Neuronal stem cell (in vitro differentiated cells): Measurements from ENCODE around the gene SYPL2.

Source experiments
- DNase-seq: peaks from one replicate; pipeline ENCODE4 v3.0.0-alpha.2; 2013; ENCODE audit warnings: low spot score
- H2AFZ ChIP-seq: one replicate; pipeline ENCODE4 v1.6.1; 2013; ENCODE audit warnings: mild to moderate bottlenecking, low read length, inconsistent platforms
- H2AK5ac ChIP-seq: 2 replicates; pipeline ENCODE4 v1.6.1; 2013; ENCODE audit warnings: low read depth, mild to moderate bottlenecking, inconsistent platforms, low read length, moderate library complexity, mixed read lengths
- H2BK120ac ChIP-seq: 2 replicates; pipeline ENCODE4 v1.6.1; 2013; ENCODE audit warnings: low read depth, mild to moderate bottlenecking, inconsistent platforms, low read length, moderate library complexity, mixed read lengths
- H2BK12ac ChIP-seq: one replicate; pipeline ENCODE4 v1.6.1; 2013; ENCODE audit warnings: low read length, inconsistent platforms
- H2BK15ac ChIP-seq: 2 replicates; pipeline ENCODE4 v1.6.1; 2013; ENCODE audit warnings: mild to moderate bottlenecking, low read length, inconsistent platforms, mixed read lengths
- H2BK5ac ChIP-seq: one replicate; pipeline ENCODE4 v1.6.1; 2013; ENCODE audit warnings: inconsistent platforms, mild to moderate bottlenecking, low read length, moderate library complexity
- H3K14ac ChIP-seq: one replicate; pipeline ENCODE4 v1.6.1; 2013; ENCODE audit warnings: low read length, inconsistent platforms
- H3K18ac ChIP-seq: 2 replicates; pipeline ENCODE4 v1.6.1; 2013; ENCODE audit warnings: low read length, inconsistent platforms
- H3K23ac ChIP-seq: 2 replicates; pipeline ENCODE4 v1.6.1; 2013; ENCODE audit warnings: low read depth, mild to moderate bottlenecking, mixed read lengths, low read length, inconsistent platforms; ENCODE audit not compliant: poor library complexity
- H3K27ac ChIP-seq: replicated peaks from 3 replicates; pipeline ENCODE4 v1.5.1; 2013; ENCODE audit warnings: low read length, inconsistent platforms
- H3K27me3 ChIP-seq, 3 experiments: 2 replicates each; pipeline ENCODE4 v1.6.1; 2013; ENCODE audit warnings: low read length in 3 of 3, mild to moderate bottlenecking in 2 of 3, inconsistent platforms in 1 of 3, low read depth in 1 of 3, mixed read lengths in 1 of 3, moderate library complexity in 1 of 3; ENCODE audit not compliant: control insufficient read depth in 3 of 3, insufficient read depth in 3 of 3
- H3K36me3 ChIP-seq, 2 donors: replicated peaks in 1 of 2; 2 replicates each; pipeline ENCODE4 v1.6.1; 2013; ENCODE audit warnings: low read length in 2 of 2; ENCODE audit not compliant: control insufficient read depth in 2 of 2, insufficient read depth in 2 of 2
- H3K4ac ChIP-seq: 2 replicates; pipeline ENCODE4 v1.6.1; 2013; ENCODE audit warnings: inconsistent platforms, mild to moderate bottlenecking, low read length, moderate library complexity
- H3K4me1 ChIP-seq, 2 donors: 1 replicate in 1 of 2; 2 replicates in 1 of 2; pipeline ENCODE4 v1.6.1; 2013; ENCODE audit warnings: low read length in 2 of 2, low read depth in 1 of 2; ENCODE audit not compliant: control insufficient read depth in 2 of 2, insufficient read depth in 1 of 2
- H3K4me2 ChIP-seq: one replicate; pipeline ENCODE4 v1.6.1; 2013; ENCODE audit warnings: mild to moderate bottlenecking, low read length, inconsistent platforms; ENCODE audit not compliant: insufficient read depth, poor library complexity, severe bottlenecking
- H3K4me3 ChIP-seq, 2 donors: 2 replicates each; pipeline ENCODE4 v1.5.1; 2013; ENCODE audit warnings: low read length in 2 of 2, mild to moderate bottlenecking in 2 of 2, inconsistent platforms in 1 of 2, moderate library complexity in 1 of 2
- H3K79me1 ChIP-seq: one replicate; pipeline ENCODE4 v1.6.1; 2013; ENCODE audit warnings: low read depth, mild to moderate bottlenecking, inconsistent platforms, low read length, moderate library complexity
- H3K9ac ChIP-seq: one replicate; pipeline ENCODE4 v1.6.1; 2013; ENCODE audit warnings: mild to moderate bottlenecking, low read depth, low read length, inconsistent platforms; ENCODE audit not compliant: poor library complexity
- H3K9me3 ChIP-seq, 2 donors: replicated peaks in 1 of 2; 2 replicates each; pipeline versions ENCODE3 to v1.6.1; 2013; ENCODE audit warnings: low read length in 2 of 2, mild to moderate bottlenecking in 2 of 2, inconsistent platforms in 1 of 2, low read depth in 1 of 2, mixed read lengths in 1 of 2, moderate library complexity in 1 of 2; ENCODE audit not compliant: control insufficient read depth in 2 of 2, insufficient read depth in 1 of 2
- H4K8ac ChIP-seq: one replicate; pipeline ENCODE4 v1.6.1; 2013; ENCODE audit warnings: low read depth, mild to moderate bottlenecking, inconsistent platforms, low read length, moderate library complexity
- H4K91ac ChIP-seq: one replicate; pipeline ENCODE4 v1.6.1; 2013; ENCODE audit warnings: low read length, low read depth, mild to moderate bottlenecking, inconsistent platforms; ENCODE audit not compliant: poor library complexity
- WGBS, 2 donors: extraction: QIAGEN DNeasy Blood & Tissue Kit; methylation state at CpG; one replicate each; pipeline ENCODE4 v1.1.7; 2013; ENCODE audit warnings: missing lambda C conversion rate in 2 of 2, mixed read lengths in 1 of 2; ENCODE audit not compliant: insufficient read length in 2 of 2, insufficient replicate concordance in 1 of 2; ENCODE audit errors: extremely low coverage in 2 of 2; 5-methylcytosine and 5-hydroxymethylcytosine counted together

Gene SYPL2

GRCh38 chr1:109457819-109458218, 8.5 kb upstream of the SYPL2 start:
- H2AK5ac ChIP-seq: no peak overlapping the region
- no peak for DNase-seq
- H3K14ac ChIP-seq: no peak overlapping the region
- H2BK15ac ChIP-seq: no peak overlapping the region
- no peak overlapping the region for H3K23ac ChIP-seq
- H3K4me2 ChIP-seq: no peak overlapping the region
- no peak overlapping the region for H3K9ac ChIP-seq
- H3K27ac ChIP-seq: no peak overlapping the region
- no peak overlapping the region for H2BK120ac ChIP-seq
- H3K36me3 ChIP-seq: no peaks in the 10 kb centered on the region
- no peak overlapping the region for H3K18ac ChIP-seq
- no peak overlapping the region for H2BK5ac ChIP-seq
- H3K4ac ChIP-seq: no peak overlapping the region
- H3K27me3 ChIP-seq: peaks cover 0 to 14% (median 0%) of the 10 kb centered on the region in 3 experiments
- no peaks in the 10 kb centered on the region for H3K79me1 ChIP-seq
- peaks cover 2 to 11% of the 10 kb centered on the region in 2 donors for H3K9me3 ChIP-seq
- no CpG with 5 or more reads among the region's 4 CpGs for WGBS, 2 donors
- no peak overlapping the region for H4K8ac ChIP-seq
- no peak overlapping the region for H4K91ac ChIP-seq
- H2AFZ ChIP-seq: no peak overlapping the region
- H3K4me1 ChIP-seq: no peaks in the 10 kb centered on the region
- no peak overlapping the region for H2BK12ac ChIP-seq
- no peak overlapping the region for H3K4me3 ChIP-seq

GRCh38 chr1:109466125-109466451, 258 bp upstream of the SYPL2 start:
- no CpG with 5 or more reads among the region's 24 CpGs for WGBS, 2 donors
- Histone ChIP-seq H3K36me3 (no peaks in the 10 kb centered on the region), H3K4ac (no peak overlapping the region), H2BK15ac (no peak overlapping the region), H2AK5ac (no peak overlapping the region), H3K79me1 (no peaks in the 10 kb centered on the region), H4K91ac (no peak overlapping the region), H3K9me3 (no peaks in the 10 kb centered on the region), H3K14ac (peak overlapping the region; percentile 60), H2BK5ac (no peak overlapping the region), H2BK120ac (no peak overlapping the region), H3K27ac (no peak overlapping the region), H3K27me3 (peaks cover 15 to 81% (median 51%) of the 10 kb centered on the region in 3 experiments), H2BK12ac (no peak overlapping the region), H3K4me2 (peak overlapping the region; percentile 85), H3K4me1 (peaks cover 2 to 3% of the 10 kb centered on the region in 2 donors), H4K8ac (no peak overlapping the region), H2AFZ (peak overlapping the region; percentile 97), H3K23ac (peak overlapping the region; percentile 62), H3K4me3 (peak overlapping the region; percentile 38 to 79), H3K9ac (no peak overlapping the region), H3K18ac (peak overlapping the region; percentile 65)
- DNase-seq: no peak

GRCh38 chr1:109467301-109467777, 993 bp downstream of the SYPL2 start:
- Histone ChIP-seq H2AFZ (peak overlapping the region; percentile 68), H3K79me1 (no peaks in the 10 kb centered on the region), H2BK120ac (no peak overlapping the region), H3K4me1 (peaks cover 2 to 3% of the 10 kb centered on the region in 2 donors), H3K4me3 (no peak overlapping the region), H2BK12ac (no peak overlapping the region), H4K8ac (no peak overlapping the region), H3K27ac (no peak overlapping the region), H4K91ac (no peak overlapping the region), H3K18ac (no peak overlapping the region), H3K14ac (no peak overlapping the region), H2BK5ac (no peak overlapping the region), H3K23ac (peak overlapping the region; percentile 90), H3K36me3 (no peaks in the 10 kb centered on the region), H3K4ac (no peak overlapping the region), H2AK5ac (no peak overlapping the region), H3K27me3 (peaks cover 15 to 93% (median 51%) of the 10 kb centered on the region in 3 experiments), H3K9ac (peak overlapping the region; percentile 54), H3K4me2 (peak overlapping the region; percentile 64), H2BK15ac (no peak overlapping the region), H3K9me3 (no peaks in the 10 kb centered on the region)
- DNase-seq: no peak
- no CpG with 5 or more reads among the region's 23 CpGs for WGBS, 2 donors

- Histone ChIP-seq H3K18ac (no peak overlapping the region), H2BK15ac (no peak overlapping the region), H3K4me3 (no peak overlapping the region), H3K36me3 (no peaks in the 10 kb centered on the region), H2BK12ac (no peak overlapping the region), H3K27me3 (peaks cover 15 to 93% (median 51%) of the 10 kb centered on the region in 3 experiments), H3K4me1 (peaks cover 2 to 3% of the 10 kb centered on the region in 2 donors), H2BK120ac (no peak overlapping the region), H3K4ac (no peak overlapping the region), H3K9ac (no peak overlapping the region), H2AK5ac (no peak overlapping the region), H3K14ac (no peak overlapping the region), H3K23ac (no peak overlapping the region), H3K79me1 (no peaks in the 10 kb centered on the region), H4K8ac (no peak overlapping the region), H3K27ac (no peak overlapping the region), H4K91ac (no peak overlapping the region), H2BK5ac (no peak overlapping the region), H3K4me2 (no peak overlapping the region), H3K9me3 (no peaks in the 10 kb centered on the region), H2AFZ (no peak overlapping the region)
- no peak for DNase-seq
- no CpG with 5 or more reads among the region's 1 CpG for WGBS, 2 donors
These were observed 1.7 kb downstream of the SYPL2 start for GRCh38 chr1:109468061-109468460.
